ENCODE data around the gene TRPV6.

GRCh38 chr7:142913566-142913965, 28.0 kb upstream of the TRPV6 start:
- TF ChIP-seq CTCF (IDR thresholded peaks at IDR 0.05; ENCODE audit: poor library complexity) (no peak), EZH2 (IDR thresholded peaks at IDR 0.05; ENCODE audit: borderline replicate concordance) (no peak), EZH2phosphoT487 (IDR thresholded peaks at IDR 0.05; ENCODE audit: low read depth, severe bottlenecking, unreplicated experiment) (no peak)
